Measurements from ENCODE around the gene USP12.

The USP12 gene

DNA sequence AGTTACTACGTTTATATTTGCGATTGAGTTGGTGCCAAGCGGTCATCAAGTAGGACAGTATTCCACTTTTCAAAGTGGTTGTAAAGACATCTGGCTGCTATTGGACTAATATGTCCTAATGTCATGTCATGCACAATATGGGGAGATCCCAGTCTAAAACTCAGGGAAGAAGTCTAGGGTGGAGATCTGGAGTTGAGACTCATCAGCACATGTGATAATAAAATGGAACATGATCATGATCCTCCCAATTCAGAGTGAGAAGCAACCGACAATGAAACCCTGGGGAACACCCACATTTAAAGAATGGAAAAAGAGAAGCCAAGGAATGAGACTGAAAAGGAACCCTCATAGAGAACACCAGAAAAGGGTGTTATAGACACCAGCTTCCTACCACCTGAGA is 80.2 kb downstream of the USP12 start:
- Histone ChIP-seq H3K9me3 (ENCODE audit: severe bottlenecking) (no peaks in the 10 kb centered on the region), H3K27me3 (ENCODE audit: insufficient read depth, low read depth, severe bottlenecking) (no peaks in the 10 kb centered on the region), H3K27ac (no peak overlapping the region), H3K4me3 (ENCODE audit: low read depth, low read length) (no peak overlapping the region), H3K36me3 (peaks cover 41% of the 10 kb centered on the region)
- no peak for DNase-seq
- TF ChIP-seq, protein P1, sequence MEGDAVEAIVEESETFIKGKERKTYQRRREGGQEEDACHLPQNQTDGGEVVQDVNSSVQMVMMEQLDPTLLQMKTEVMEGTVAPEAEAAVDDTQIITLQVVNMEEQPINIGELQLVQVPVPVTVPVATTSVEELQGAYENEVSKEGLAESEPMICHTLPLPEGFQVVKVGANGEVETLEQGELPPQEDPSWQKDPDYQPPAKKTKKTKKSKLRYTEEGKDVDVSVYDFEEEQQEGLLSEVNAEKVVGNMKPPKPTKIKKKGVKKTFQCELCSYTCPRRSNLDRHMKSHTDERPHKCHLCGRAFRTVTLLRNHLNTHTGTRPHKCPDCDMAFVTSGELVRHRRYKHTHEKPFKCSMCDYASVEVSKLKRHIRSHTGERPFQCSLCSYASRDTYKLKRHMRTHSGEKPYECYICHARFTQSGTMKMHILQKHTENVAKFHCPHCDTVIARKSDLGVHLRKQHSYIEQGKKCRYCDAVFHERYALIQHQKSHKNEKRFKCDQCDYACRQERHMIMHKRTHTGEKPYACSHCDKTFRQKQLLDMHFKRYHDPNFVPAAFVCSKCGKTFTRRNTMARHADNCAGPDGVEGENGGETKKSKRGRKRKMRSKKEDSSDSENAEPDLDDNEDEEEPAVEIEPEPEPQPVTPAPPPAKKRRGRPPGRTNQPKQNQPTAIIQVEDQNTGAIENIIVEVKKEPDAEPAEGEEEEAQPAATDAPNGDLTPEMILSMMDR (IDR thresholded peaks at IDR 0.05; ENCODE audit: low read depth, low read length): no peak

DNA sequence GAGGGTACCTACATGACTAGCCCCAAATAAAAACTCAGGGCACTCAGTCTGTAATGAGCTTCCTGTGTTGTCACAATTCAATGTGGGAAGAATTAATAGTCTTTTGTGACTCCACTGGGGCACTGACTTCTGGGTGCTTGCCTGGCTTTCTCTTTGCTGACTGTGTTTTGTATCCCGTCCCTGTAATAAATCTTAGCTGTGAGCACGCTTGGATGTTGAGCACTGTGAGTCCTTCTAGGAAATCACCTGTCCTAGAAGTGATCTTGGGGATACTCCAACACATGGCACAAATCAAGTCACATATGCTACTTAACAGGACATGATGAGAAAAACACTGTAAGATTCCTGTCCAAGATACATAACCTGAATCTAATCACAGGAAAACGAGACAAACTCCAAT is 83.0 kb downstream of the USP12 start:
- Histone ChIP-seq H3K9me3 (ENCODE audit: severe bottlenecking) (no peaks in the 10 kb centered on the region), H3K36me3 (peaks cover 26% of the 10 kb centered on the region), H3K4me3 (ENCODE audit: low read depth, low read length) (no peak overlapping the region), H3K27me3 (ENCODE audit: insufficient read depth, low read depth, severe bottlenecking) (no peaks in the 10 kb centered on the region), H3K27ac (no peak overlapping the region)
- TF ChIP-seq, protein P1 (IDR thresholded peaks at IDR 0.05; ENCODE audit: low read depth, low read length): no peak
- no peak for DNase-seq

GRCh38 chr13:27086599-27087265 is 84.9 kb downstream of the USP12 start:
- DNase-seq: no peak
- Histone ChIP-seq H3K9me3 (ENCODE audit: severe bottlenecking) (no peaks in the 10 kb centered on the region), H3K4me3 (ENCODE audit: low read depth, low read length) (no peak overlapping the region), H3K27ac (no peak overlapping the region), H3K36me3 (peaks cover 19% of the 10 kb centered on the region), H3K27me3 (ENCODE audit: insufficient read depth, low read depth, severe bottlenecking) (no peaks in the 10 kb centered on the region)
- TF ChIP-seq, protein P1 (IDR thresholded peaks at IDR 0.05; ENCODE audit: low read depth, low read length): no peak

DNA sequence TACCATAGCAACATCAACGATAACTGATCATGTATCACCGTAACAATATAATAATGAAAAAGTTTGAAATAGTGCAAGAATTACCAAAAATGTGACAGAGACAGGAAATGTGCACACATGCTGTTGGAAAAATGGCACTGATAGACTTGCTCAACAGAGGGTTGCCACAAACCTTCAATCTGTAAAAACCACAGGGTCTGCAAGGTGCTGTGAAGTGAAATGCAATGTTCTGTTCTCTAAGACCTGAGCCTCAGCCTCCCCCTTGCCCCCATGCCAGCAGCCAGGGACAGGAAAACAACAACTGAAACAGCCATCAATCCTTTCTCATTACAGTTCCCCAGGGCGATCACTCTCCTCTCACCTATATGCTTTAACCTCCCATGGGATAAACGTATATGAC is 88.4 kb downstream of the USP12 start:
- Histone ChIP-seq H3K9me3 (ENCODE audit: severe bottlenecking) (no peaks in the 10 kb centered on the region), H3K27ac (no peak overlapping the region), H3K36me3 (peaks cover 3% of the 10 kb centered on the region), H3K27me3 (ENCODE audit: insufficient read depth, low read depth, severe bottlenecking) (no peaks in the 10 kb centered on the region), H3K4me3 (ENCODE audit: low read depth, low read length) (no peak overlapping the region)
- DNase-seq: no peak
- TF ChIP-seq, protein P1 (IDR thresholded peaks at IDR 0.05; ENCODE audit: low read depth, low read length): no peak

GRCh38 chr13:27081893-27082679 is 89.5 kb downstream of the USP12 start:
- TF ChIP-seq, protein P1 (IDR thresholded peaks at IDR 0.05; ENCODE audit: low read depth, low read length): no peak
- Histone ChIP-seq H3K9me3 (ENCODE audit: severe bottlenecking) (no peaks in the 10 kb centered on the region), H3K4me3 (ENCODE audit: low read depth, low read length) (no peak overlapping the region), H3K27me3 (ENCODE audit: insufficient read depth, low read depth, severe bottlenecking) (no peaks in the 10 kb centered on the region), H3K36me3 (peaks cover 3% of the 10 kb centered on the region), H3K27ac (no peak overlapping the region)
- DNase-seq: no peak
